K562 (cell line): ENCODE data around the gene PDE4A. TPM values are rescaled to one million over a fixed set of nuclear protein-coding genes. Genes with fewer than 3 reads are reported as not detected.

Experiments used
- ADNP ChIP-seq: fragments of 200-800 bp; sonication (Bioruptor generic); IDR thresholded peaks from 2 replicates; pipeline ENCODE4 v1.6.1; 2016; ENCODE audit warnings: missing genetic modification characterization, missing compliant biosample characterization
- CBFA2T3 ChIP-seq: fragments of 450-650 bp; IDR thresholded peaks from 2 replicates; pipeline ENCODE4 v1.6.1; 2017
- CREM ChIP-seq: IDR thresholded peaks from 2 replicates; pipeline ENCODE4 v1.6.1; 2014; ENCODE audit warnings: antibody characterized with exemption, low read depth
- EGR1 ChIP-seq: fragments of 450-650 bp; conservative IDR thresholded peaks from 2 replicates; pipeline ENCODE4 v1.6.1; 2017; ENCODE audit warnings: mild to moderate bottlenecking
- KAT8 ChIP-seq: fragments of 450-650 bp; IDR thresholded peaks from 2 replicates; pipeline ENCODE4 v1.6.1; 2016; ENCODE audit warnings: low read depth, mild to moderate bottlenecking
- KHSRP ChIP-seq: fragments of 450-650 bp; IDR thresholded peaks from 2 replicates; pipeline ENCODE4 v1.6.1; 2017
- LCOR ChIP-seq: sonication (generic); formaldehyde crosslinking; IDR thresholded peaks from 2 replicates; pipeline ENCODE4 v1.8.0; 2022; ENCODE audit warnings: mild to moderate bottlenecking, missing genetic modification reagents
- MCM2 ChIP-seq: fragments of 450-650 bp; IDR thresholded peaks from 2 replicates; pipeline ENCODE4 v1.6.1; 2017; ENCODE audit warnings: low read depth, mild to moderate bottlenecking
- NR2F6 ChIP-seq: fragments of 450-650 bp; formaldehyde crosslinking; IDR thresholded peaks from 2 replicates; pipeline ENCODE4 v1.4.0; 2020; ENCODE audit warnings: mild to moderate bottlenecking
- PHF21A ChIP-seq: fragments of 450-650 bp; IDR thresholded peaks from 2 replicates; pipeline ENCODE4 v1.6.1; 2017; ENCODE audit warnings: low read depth, borderline replicate concordance
- POLR2AphosphoS5 ChIP-seq: IDR thresholded peaks from 2 replicates; pipeline ENCODE4 v1.6.1; 2011; ENCODE audit warnings: mild to moderate bottlenecking, low read depth, low read length, moderate library complexity; ENCODE audit not compliant: control insufficient read depth, insufficient read depth
- RAD21 ChIP-seq, 2 experiments: fragments of 250-450 bp in 1 of 2; fragments of 450-650 bp in 1 of 2; sonication (Bioruptor Pico) in 1 of 2; formaldehyde crosslinking in 1 of 2; IDR thresholded peaks in 1 of 2; conservative IDR thresholded peaks in 1 of 2; 2 replicates each; pipeline versions ENCODE4 v1.4.0 to v1.8.0; 2020 to 2022; ENCODE audit warnings: mild to moderate bottlenecking in 2 of 2, moderate library complexity in 1 of 2
- RBM15 ChIP-seq: fragments of 200-400 bp; formaldehyde crosslinking; IDR thresholded peaks from 2 replicates; pipeline ENCODE4 v1.6.1; 2018; ENCODE audit warnings: mild to moderate bottlenecking, low read length, moderate library complexity; ENCODE audit not compliant: insufficient read depth
- RBM17 ChIP-seq: fragments of 200-400 bp; formaldehyde crosslinking; IDR thresholded peaks from 2 replicates; pipeline ENCODE4 v1.6.1; 2017; ENCODE audit warnings: low read depth, mild to moderate bottlenecking, low read length, borderline replicate concordance
- RHOXF2B ChIP-seq: fragments of 250-450 bp; sonication (Bioruptor Pico); conservative IDR thresholded peaks from 2 replicates; pipeline ENCODE4 v1.5.1; 2021
- TFAM ChIP-seq: fragments of 250-450 bp; sonication (Bioruptor Pico); conservative IDR thresholded peaks from 2 replicates; pipeline ENCODE4 v1.5.0; 2021; ENCODE audit warnings: mild to moderate bottlenecking, moderate library complexity
- TSC22D4 ChIP-seq: fragments of 450-650 bp; IDR thresholded peaks from 2 replicates; pipeline ENCODE4 v1.6.1; 2016; ENCODE audit warnings: missing genetic modification characterization, missing biosample characterization, control low read depth
- ZNF134 ChIP-seq: fragments of 250-450 bp; sonication (Bioruptor Pico); conservative IDR thresholded peaks from 2 replicates; pipeline ENCODE4 v1.4.0; 2020
- ZNF354B ChIP-seq: fragments of 250-450 bp; sonication (Bioruptor Pico); IDR thresholded peaks from 2 replicates; pipeline ENCODE4 v1.4.0; 2020
- ZNF444 ChIP-seq: fragments of 250-450 bp; sonication (Bioruptor Pico); IDR thresholded peaks from 2 replicates; pipeline ENCODE4 v1.4.0; 2020; ENCODE audit warnings: mild to moderate bottlenecking, moderate library complexity
- ZNF830 ChIP-seq: fragments of 250-450 bp; sonication (Bioruptor Pico); IDR thresholded peaks from 2 replicates; pipeline ENCODE4 v1.5.0; 2021; ENCODE audit warnings: mild to moderate bottlenecking
- polyA plus RNA-seq, 8 experiments: library from polyadenylated mRNA; depleted of rRNA in 4 of 8; stranded (reverse) in 5 of 8; unstranded in 3 of 8; fragments of >200 nt; fragmentation: Nextera tagmentation in 2 of 8; fragmentation: Illumina TruSeq in 1 of 8; extraction: Ambion mirVana in 2 of 8; extraction: Trizol in 1 of 8; gene quantifications; 2 replicates each; pipeline versions ENCODE4 v1.2.1 to v1.2.3, GENCODE V29; 2011 to 2014; ENCODE audit warnings: inconsistent platforms in 1 of 8, missing spikeins in 1 of 8
- total RNA-seq, 7 experiments: library from RNA; depleted of rRNA in 6 of 7; stranded (reverse); fragments of >200 nt in 6 of 7; fragmentation: Illumina TruSeq in 2 of 7; extraction: Trizol in 2 of 7; gene quantifications; 2 replicates each; pipeline versions ENCODE4 v1.2.1 to v1.2.3, GENCODE V29; 2011 to 2021; ENCODE audit warnings: low replicate concordance in 1 of 7
- TF ChIP-seq, protein P1 (sequence below): sonication (generic); formaldehyde crosslinking; IDR thresholded peaks from 2 replicates; pipeline ENCODE4 v1.4.0; 2020; ENCODE audit warnings: mild to moderate bottlenecking, missing genetic modification reagents
- TF ChIP-seq, protein P2 (sequence below), 3 experiments: IDR thresholded peaks in 2 of 3; conservative IDR thresholded peaks in 1 of 3; 2 replicates each; pipeline ENCODE4 v1.5.1; 2011 to 2012; ENCODE audit warnings: low read length in 3 of 3, mild to moderate bottlenecking in 3 of 3, control low read depth in 2 of 3, improper control_type of control experiment in 1 of 3, inconsistent platforms in 1 of 3, low read depth in 1 of 3, mixed read lengths in 1 of 3, moderate library complexity in 1 of 3; ENCODE audit not compliant: insufficient read depth in 2 of 3
- TF ChIP-seq, protein P3 (sequence below): sonication (generic); formaldehyde crosslinking; IDR thresholded peaks from 2 replicates; pipeline ENCODE4 v1.8.0; 2022; ENCODE audit warnings: missing genetic modification reagents, mild to moderate bottlenecking, borderline replicate concordance

The PDE4A gene
- total and polyA plus RNA-seq, 9 of the 15 experiments (the other 6 are each of a cell fraction or from before 2014, with no cell fraction given), result 0.66 to 26.9 (median 4.6) TPM

DNA sequence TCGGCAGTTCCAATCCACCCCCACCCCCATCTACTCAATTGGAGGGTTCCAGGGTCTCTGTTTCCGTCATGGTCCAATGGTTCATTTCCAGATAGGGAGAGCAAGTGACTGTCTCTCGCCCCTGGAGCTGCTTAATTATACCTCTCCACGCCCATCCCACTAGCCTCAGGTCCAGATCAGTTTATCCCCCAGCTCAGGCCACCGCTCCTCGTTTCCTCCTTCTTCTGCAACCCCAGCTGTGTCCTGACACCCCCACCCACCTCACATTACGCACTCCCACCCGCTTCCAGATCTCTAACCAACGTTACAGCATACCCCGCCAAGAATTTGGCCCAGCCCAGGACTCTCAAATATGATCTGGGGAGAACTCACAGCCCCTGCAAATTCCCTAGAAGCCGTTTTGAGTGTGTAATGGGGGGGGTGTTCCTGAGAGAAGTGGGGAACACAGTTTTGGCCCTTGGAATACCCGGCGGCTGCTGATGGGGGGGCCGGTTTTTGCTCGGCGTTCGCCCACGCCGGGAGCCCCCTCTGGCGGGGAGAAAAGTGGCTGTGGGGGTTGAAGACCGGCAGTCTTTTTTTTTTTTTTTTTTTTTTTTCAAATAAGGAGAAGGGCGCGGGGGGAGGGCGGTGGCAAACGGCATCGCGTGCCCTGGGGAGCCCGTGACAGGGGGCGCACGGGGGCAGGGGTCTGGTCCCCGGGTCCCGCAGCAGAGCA is 1.7 kb upstream of the PDE4A start (continued):
- TF ChIP-seq LCOR (CRISPR knock-in tag) (peak; percentile 66; the same call in 1 of the 2 replicates), ZNF830 (CRISPR knock-in tag) (no peak), PHF21A (no peak), RBM15 (no peak), ZNF134 (CRISPR knock-in tag) (no peak), EGR1 (peak; percentile 78), KHSRP (no peak), CBFA2T3 (no peak), KAT8 (no peak), ZNF354B (CRISPR knock-in tag) (no peak), TFAM (CRISPR knock-in tag) (no peak), TSC22D4 (tag) (no peak), RAD21 (CRISPR knock-in tag; conservative IDR thresholded peaks at IDR 0.05 in 1 of 2, IDR thresholded peaks at IDR 0.05 in 1 of 2) (no peak), NR2F6 (CRISPR knock-in tag) (no peak), RBM17 (no peak), RHOXF2B (CRISPR knock-in tag) (no peak), ADNP (tag) (no peak), POLR2AphosphoS5 (peak; percentile 16; the same call in 1 of the 2 replicates), MCM2 (no peak), CREM (no peak), ZNF444 (CRISPR knock-in tag) (no peak)
- TF ChIP-seq, protein P1, sequence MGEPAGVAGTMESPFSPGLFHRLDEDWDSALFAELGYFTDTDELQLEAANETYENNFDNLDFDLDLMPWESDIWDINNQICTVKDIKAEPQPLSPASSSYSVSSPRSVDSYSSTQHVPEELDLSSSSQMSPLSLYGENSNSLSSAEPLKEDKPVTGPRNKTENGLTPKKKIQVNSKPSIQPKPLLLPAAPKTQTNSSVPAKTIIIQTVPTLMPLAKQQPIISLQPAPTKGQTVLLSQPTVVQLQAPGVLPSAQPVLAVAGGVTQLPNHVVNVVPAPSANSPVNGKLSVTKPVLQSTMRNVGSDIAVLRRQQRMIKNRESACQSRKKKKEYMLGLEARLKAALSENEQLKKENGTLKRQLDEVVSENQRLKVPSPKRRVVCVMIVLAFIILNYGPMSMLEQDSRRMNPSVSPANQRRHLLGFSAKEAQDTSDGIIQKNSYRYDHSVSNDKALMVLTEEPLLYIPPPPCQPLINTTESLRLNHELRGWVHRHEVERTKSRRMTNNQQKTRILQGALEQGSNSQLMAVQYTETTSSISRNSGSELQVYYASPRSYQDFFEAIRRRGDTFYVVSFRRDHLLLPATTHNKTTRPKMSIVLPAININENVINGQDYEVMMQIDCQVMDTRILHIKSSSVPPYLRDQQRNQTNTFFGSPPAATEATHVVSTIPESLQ (CRISPR knock-in tag), result no peak
- TF ChIP-seq, protein P2, sequence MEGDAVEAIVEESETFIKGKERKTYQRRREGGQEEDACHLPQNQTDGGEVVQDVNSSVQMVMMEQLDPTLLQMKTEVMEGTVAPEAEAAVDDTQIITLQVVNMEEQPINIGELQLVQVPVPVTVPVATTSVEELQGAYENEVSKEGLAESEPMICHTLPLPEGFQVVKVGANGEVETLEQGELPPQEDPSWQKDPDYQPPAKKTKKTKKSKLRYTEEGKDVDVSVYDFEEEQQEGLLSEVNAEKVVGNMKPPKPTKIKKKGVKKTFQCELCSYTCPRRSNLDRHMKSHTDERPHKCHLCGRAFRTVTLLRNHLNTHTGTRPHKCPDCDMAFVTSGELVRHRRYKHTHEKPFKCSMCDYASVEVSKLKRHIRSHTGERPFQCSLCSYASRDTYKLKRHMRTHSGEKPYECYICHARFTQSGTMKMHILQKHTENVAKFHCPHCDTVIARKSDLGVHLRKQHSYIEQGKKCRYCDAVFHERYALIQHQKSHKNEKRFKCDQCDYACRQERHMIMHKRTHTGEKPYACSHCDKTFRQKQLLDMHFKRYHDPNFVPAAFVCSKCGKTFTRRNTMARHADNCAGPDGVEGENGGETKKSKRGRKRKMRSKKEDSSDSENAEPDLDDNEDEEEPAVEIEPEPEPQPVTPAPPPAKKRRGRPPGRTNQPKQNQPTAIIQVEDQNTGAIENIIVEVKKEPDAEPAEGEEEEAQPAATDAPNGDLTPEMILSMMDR (IDR thresholded peaks at IDR 0.05 in 2 of 3, conservative IDR thresholded peaks at IDR 0.05 in 1 of 3; ENCODE audit: insufficient read depth in 2 of 3, low read depth in 1 of 3, low read length in 3 of 3), result peak in 2 of 3 experiments; percentile 39 to 47; a peak in 3 of 6 replicates
- TF ChIP-seq, protein P3, sequence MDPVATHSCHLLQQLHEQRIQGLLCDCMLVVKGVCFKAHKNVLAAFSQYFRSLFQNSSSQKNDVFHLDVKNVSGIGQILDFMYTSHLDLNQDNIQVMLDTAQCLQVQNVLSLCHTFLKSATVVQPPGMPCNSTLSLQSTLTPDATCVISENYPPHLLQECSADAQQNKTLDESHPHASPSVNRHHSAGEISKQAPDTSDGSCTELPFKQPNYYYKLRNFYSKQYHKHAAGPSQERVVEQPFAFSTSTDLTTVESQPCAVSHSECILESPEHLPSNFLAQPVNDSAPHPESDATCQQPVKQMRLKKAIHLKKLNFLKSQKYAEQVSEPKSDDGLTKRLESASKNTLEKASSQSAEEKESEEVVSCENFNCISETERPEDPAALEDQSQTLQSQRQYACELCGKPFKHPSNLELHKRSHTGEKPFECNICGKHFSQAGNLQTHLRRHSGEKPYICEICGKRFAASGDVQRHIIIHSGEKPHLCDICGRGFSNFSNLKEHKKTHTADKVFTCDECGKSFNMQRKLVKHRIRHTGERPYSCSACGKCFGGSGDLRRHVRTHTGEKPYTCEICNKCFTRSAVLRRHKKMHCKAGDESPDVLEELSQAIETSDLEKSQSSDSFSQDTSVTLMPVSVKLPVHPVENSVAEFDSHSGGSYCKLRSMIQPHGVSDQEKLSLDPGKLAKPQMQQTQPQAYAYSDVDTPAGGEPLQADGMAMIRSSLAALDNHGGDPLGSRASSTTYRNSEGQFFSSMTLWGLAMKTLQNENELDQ (CRISPR knock-in tag), result no peak
